GM18505 (cell line): ENCODE data around the gene PPP1R12B.
"Not testable (repeated sequence)": the region's sequence is repeated elsewhere in the genome, so short reads cannot be mapped to it uniquely, and the experiment has no call there.

Experiments used
- ATAC-seq: cut with Tn5 transposase; IDR thresholded peaks from one replicate; pipeline ENCODE4 v1.9.1; 2021; ENCODE audit not compliant: unreplicated experiment
- POLR2A ChIP-seq: IDR thresholded peaks from 4 replicates; pipeline ENCODE4 v1.6.1; 2011; ENCODE audit warnings: borderline replicate concordance; ENCODE audit not compliant: insufficient read depth, insufficient read length; ENCODE audit errors: extremely low read depth

PPP1R12B gene

DNA sequence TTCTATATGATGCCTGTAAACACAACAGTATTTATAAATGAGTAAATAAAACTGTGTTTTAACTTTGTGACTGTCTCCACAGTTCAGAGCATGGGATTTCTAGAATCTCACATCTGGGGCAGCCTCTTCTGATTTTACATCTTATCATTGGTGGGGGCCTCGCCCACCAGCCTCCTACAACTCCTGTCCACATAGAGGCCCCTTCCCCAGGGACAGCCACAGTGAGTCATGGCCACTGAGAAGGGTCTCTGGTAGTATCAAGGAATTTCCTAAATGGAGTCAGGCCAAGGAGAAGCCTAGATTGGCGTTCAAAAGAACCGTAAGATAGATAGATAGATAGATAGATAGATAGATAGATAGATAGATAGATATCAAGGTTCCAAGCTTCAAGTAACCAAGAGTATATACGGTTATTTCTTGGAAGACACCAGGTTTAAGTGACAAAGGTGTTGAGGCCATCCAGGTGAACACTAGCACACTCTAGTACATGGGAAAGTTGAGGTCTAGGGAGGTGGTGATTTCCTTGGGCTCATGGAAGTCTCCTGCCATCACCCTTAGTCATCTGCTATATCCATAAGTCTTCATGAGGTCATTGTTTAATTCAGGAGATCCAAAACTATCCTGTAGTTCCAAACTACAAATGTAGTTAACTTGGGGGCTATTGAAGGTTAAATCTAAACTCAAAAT, 240.1 kb downstream of the PPP1R12B start:
- ATAC-seq: no peak
- TF ChIP-seq POLR2A: no peak

- TF ChIP-seq POLR2A: no peak
- ATAC-seq: no peak
These were observed 240.9 kb downstream of the PPP1R12B start for GRCh38 chr1:202589190-202589930.

DNA sequence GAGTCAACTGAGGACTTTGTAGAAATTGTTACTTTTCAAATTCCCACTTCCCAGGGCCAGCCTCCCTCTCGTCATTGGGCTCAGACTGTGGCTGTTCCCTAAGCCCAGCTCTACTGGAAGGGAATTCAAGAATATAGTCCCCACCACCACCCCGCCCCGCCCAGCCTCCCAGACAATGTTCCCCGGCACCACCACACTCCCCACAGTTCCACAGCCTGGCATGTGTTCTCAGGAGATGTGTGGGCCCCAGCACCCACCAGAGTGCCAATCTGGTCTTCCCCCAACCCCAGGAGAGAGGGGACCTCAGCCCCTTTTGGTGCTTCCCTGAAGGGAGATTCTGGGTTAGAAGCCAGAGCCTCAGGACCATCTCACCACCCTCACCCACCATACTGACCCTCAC, 241.6 kb downstream of the PPP1R12B start:
- TF ChIP-seq POLR2A: no peak
- ATAC-seq: no peak

DNA sequence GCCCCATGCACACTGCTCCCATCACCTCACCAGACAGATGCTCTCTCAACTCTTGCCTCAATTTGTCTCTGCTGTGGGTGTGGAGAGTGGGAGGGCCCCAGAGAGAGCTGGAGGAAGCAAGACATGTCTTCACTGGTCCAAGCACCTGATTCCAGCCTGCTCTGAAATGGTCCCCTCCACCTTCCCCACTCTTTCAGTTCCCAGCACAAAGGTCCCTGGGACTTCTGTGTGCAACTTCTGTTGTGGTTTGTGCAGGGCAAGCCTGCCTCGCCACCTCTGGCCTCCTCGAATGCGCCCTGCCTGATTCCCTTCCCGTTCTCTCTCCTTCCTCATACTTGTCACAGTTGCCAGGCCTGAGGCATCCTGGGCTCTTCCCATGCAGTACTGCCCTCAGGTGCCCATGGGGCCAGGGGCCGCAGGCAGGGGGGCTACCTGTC, 242.5 kb downstream of the PPP1R12B start:
- no peak for ATAC-seq
- TF ChIP-seq POLR2A: no peak

- TF ChIP-seq POLR2A: no peak
- ATAC-seq: no peak
These were observed 243.0 kb downstream of the PPP1R12B start for GRCh38 chr1:202591515-202591914.

GRCh38 chr1:202592146-202592545, 243.6 kb downstream of the PPP1R12B start:
- TF ChIP-seq POLR2A: no peak
- no peak for ATAC-seq

- no peak for TF ChIP-seq POLR2A
- no peak for ATAC-seq
These were observed 245.3 kb downstream of the PPP1R12B start for GRCh38 chr1:202593845-202594244.

DNA sequence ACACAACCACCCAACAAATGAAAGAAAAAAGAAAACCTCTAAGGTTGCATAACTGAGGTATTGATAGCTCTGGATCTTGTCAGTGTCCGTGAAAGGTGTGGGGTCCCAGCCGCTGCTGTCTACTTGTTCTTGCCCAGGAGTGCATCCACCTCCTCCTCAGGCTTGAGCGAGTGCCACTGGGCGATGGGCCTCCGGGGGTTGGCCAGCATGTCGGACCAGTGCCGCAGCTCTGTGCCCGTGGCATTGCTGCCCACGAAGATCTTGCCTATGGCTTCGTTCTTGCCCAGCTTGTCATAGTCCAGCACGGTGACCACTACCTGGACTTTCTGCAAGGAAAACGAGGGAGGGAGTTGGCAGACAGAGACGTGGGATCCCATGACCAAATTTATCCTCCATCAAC, 248.1 kb downstream of the PPP1R12B start:
- TF ChIP-seq POLR2A: no peak
- no peak for ATAC-seq

- TF ChIP-seq POLR2A: no peak
- no peak for ATAC-seq
These were observed 248.7 kb downstream of the PPP1R12B start for GRCh38 chr1:202597090-202597761.

GRCh38 chr1:202599669-202600431, 251.4 kb downstream of the PPP1R12B start:
- TF ChIP-seq POLR2A: no peak
- no peak for ATAC-seq

DNA sequence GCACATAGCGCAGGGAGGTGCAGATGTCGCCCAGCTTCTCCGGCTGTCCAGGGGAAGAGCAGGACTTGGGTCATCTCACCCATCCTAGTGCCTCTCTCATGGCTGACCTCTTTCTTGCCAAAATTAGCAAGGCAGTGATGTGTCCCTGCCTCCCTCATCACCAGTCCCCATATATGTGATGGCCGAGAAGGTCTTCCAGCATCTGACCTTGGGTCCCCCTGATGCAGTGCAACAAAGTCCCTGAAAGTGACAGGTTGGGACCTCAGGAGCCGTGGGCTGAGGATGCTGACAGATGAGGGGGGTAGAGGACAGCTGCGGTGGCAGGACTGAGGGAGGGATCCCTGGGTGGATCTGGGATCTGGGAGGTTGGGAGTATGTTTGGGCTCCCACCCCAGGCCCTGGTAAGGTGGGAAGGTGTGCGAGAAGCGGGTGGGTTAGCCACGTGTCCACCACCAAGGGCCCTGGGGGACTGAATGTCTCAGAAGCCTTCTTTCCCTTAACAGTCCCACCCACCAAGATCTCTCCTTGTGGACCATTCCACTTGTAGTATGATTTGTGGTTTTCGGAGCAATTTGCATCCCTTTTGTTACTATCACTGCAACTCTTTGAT, 252.0 kb downstream of the PPP1R12B start:
- no peak for ATAC-seq
- TF ChIP-seq POLR2A: no peak

- TF ChIP-seq POLR2A: no peak
- no peak for ATAC-seq
These were observed 254.9 kb downstream of the PPP1R12B start for GRCh38 chr1:202603435-202603834.

DNA sequence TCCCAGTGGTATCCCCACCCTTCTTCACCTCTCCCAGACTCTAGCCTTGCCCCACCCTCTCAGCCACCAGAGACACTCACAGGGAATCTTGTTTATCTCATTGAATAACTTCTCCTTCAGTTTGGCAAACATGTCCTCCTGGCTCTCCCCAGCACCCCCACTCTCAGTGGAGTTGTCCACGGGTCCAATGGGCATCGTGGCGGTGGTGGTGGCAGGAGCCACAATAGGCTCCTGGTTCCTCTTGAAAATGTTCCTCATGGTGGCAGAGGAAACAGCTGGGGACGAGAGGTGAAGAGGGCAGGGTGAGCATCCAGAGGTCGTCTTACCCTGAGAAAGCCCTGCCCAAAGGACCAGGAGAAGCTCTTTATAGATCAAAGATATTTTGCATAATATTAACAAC, 257.0 kb downstream of the PPP1R12B start:
- TF ChIP-seq POLR2A: no peak
- no peak for ATAC-seq

DNA sequence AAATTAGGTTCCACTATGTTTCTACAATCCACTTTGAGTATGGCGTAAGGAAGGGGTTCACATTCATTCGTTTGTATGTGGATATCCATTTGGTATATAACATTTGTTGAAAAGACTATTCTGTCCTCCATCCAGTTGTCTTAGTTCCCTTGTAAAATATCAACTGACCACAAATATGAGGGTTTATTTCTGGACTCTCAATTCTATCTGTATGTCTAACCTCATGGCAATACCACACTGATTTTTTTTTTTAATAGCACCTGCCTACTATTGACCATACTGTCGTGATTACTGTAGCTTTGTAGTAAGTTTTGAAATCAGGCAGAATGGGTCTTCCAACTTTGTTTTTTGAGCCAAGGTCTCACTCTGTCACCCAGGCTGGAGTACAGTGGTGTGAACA, 263.5 kb downstream of the PPP1R12B start:
- not testable (repeated sequence) for ATAC-seq

DNA sequence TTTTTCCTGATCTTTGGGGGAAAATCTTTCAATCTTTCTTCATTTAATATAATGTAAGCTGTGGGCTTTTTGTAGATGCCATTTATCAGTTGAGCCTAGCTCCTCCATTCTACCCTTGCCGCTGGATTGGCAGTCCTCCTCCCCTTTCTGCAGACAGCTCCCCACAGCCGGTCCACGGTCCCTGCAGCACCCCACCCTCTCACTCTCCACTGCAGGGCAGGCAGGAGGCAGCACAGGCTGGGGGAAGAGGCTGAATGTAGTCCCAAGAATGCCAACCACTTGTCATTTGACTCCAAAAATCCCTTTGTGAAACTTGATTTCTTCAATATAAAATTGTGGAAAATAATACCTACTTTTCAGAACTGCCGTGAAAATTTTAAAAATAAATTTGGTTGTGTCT, 265.1 kb downstream of the PPP1R12B start:
- no peak for ATAC-seq
- no peak for TF ChIP-seq POLR2A

DNA sequence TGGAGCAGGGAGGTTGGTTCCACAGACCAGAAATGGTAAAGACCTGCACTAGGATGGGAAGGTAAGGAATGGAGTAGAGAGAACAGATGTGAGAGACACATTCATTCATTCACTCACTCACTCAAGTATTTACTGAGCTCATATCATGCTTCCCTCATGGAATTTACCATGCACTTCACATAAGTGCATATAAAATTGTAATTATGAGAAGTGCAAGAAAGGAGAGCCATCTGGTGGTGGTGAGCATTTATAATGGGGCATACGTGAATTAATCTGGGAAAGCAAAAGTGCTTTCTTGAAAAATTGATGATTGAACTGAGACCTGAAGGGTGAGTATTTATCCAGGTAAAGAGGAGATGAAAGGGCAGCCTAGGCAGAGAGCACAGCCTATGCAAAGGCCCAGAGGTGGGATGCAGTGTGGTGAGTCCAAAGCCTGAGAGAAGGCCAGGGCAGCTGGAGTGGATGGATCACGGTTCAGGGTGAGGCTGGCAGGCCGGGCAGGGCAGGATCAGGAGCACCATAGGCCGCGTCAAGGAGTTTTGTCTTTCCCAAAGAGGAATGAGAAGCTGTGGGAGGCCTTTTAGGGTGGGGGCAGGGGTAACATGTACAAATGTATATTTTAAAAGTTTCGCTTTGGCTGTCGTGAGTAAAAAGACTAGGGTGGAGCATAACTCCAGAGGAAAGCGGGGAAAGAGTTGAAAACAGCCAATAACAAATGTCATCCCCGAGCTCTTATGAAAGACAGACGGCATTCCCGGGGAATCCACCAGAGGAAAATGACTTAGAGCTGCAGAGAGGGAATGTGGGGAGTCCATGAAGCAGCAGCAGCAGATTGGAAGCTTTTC, 266.1 kb downstream of the PPP1R12B start:
- not testable (repeated sequence) for ATAC-seq

GRCh38 chr1:202615208-202615500, 266.7 kb downstream of the PPP1R12B start:
- not testable (repeated sequence) for ATAC-seq
